HCT116 (cell line): ENCODE data around the gene RNF111. TPM values are rescaled to one million over a fixed set of nuclear protein-coding genes. Genes with fewer than 3 reads are reported as not detected.

Experiments used
- ATAC-seq: fragments of 200-7000 bp; cut with Tn5 transposase; 2 replicates; pipeline ENCODE4 v1.9.1; 2020; ENCODE audit warnings: mild to moderate bottlenecking, moderate library complexity
- BruUV-seq: library from RNA; stranded (reverse); fragments of 400-500 nt; replicated peaks from 2 replicates; lab custom pipeline; 2021; lab: Mats Ljungman, UMichigan
- CTCF ChIA-PET: fragments of 300-600 bp; sonication (Branson Sonifier 250); formaldehyde crosslinking; loops from one replicate; lab custom pipeline; 2021; ENCODE audit warnings: antibody characterized with exemption; lab: Charles Lee
- POLR2A ChIA-PET: fragments of 300-600, 350-600 bp; sonication (Branson Sonifier 250); formaldehyde crosslinking; loops from one replicate; lab custom pipeline; 2021; ENCODE audit warnings: antibody characterized with exemption; lab: Charles Lee
- RAD21 ChIA-PET, 2 experiments: fragments of 300-600 bp; sonication (Branson Sonifier 250); formaldehyde crosslinking; loops; one replicate each; lab custom pipeline; 2023; ENCODE audit warnings: low total read pairs in 2 of 2; ENCODE audit not compliant: uncharacterized antibody in 2 of 2, unreplicated experiment in 2 of 2, low non-redundant PET in 1 of 2; lab: Charles Lee
- DNase-seq: peaks from one replicate; pipeline ENCODE4 v3.0.0-alpha.2; 2010; ENCODE audit warnings: low read depth, low spot score
- H2AFZ ChIP-seq: fragments of 200-600 bp; shearing (Covaris generic), sonication (generic); 2 replicates; pipeline ENCODE4 v1.6.1; 2017; ENCODE audit warnings: low read depth, mixed run types, mixed read lengths, antibody characterized with exemption, low read length; ENCODE audit not compliant: poor library complexity, severe bottlenecking
- H3K27ac ChIP-seq: 2 replicates; pipeline ENCODE4 v1.5.1; 2012; ENCODE audit warnings: low read depth, low read length
- H3K27me3 ChIP-seq: fragments of 200-600 bp; sonication (generic); 2 replicates; pipeline ENCODE4 v1.6.1; 2016; ENCODE audit warnings: mixed run types, low read length, mixed read lengths; ENCODE audit not compliant: insufficient read depth
- H3K36me3 ChIP-seq, 2 experiments: fragments of 200-500 bp in 1 of 2; fragments of 200-600 bp in 1 of 2; sonication (Bioruptor generic) in 1 of 2; sonication (generic) in 1 of 2; 2 replicates each; pipeline versions ENCODE4 v1.5.1 to v1.6.1; 2014 to 2016; ENCODE audit warnings: low read length in 2 of 2, inconsistent platforms in 1 of 2, mixed read lengths in 1 of 2, mixed run types in 1 of 2; ENCODE audit not compliant: insufficient read depth in 2 of 2, control insufficient read depth in 1 of 2
- H3K4me1 ChIP-seq, 2 experiments: fragments of 200-600 bp in 1 of 2; sonication (generic) in 1 of 2; 2 replicates each; pipeline versions ENCODE4 v1.5.1 to v1.6.1; 2012 to 2017; ENCODE audit warnings: low read length in 2 of 2, inconsistent platforms in 1 of 2, mild to moderate bottlenecking in 1 of 2, mixed read lengths in 1 of 2, mixed run types in 1 of 2, moderate library complexity in 1 of 2; ENCODE audit not compliant: insufficient read depth in 2 of 2, control insufficient read depth in 1 of 2
- H3K4me2 ChIP-seq: fragments of 200-600 bp; sonication (generic); 2 replicates; pipeline ENCODE4 v1.6.1; 2017; ENCODE audit warnings: mixed run types, low read length, mixed read lengths
- H3K4me3 ChIP-seq, 2 experiments: fragments of 200-600 bp in 1 of 2; sonication (generic) in 1 of 2; replicated peaks in 1 of 2; 2 replicates each; pipeline ENCODE4 v1.5.1; 2011 to 2016; ENCODE audit warnings: low read length in 2 of 2, control low read depth in 1 of 2, low read depth in 1 of 2, mild to moderate bottlenecking in 1 of 2, mixed read lengths in 1 of 2, mixed run types in 1 of 2
- H3K79me2 ChIP-seq: fragments of 200-600 bp; sonication (generic); 2 replicates; pipeline ENCODE4 v1.6.1; 2017; ENCODE audit warnings: mild to moderate bottlenecking, mixed run types, low read length, moderate library complexity, mixed read lengths; ENCODE audit not compliant: insufficient read depth
- H3K9ac ChIP-seq: fragments of 200-600 bp; sonication (generic); 2 replicates; pipeline ENCODE4 v1.6.1; 2016; ENCODE audit warnings: low read length, mixed read lengths
- H3K9me2 ChIP-seq: fragments of 200-600 bp; sonication (generic), shearing (Covaris generic); 2 replicates; pipeline ENCODE4 v1.6.1; 2017; ENCODE audit warnings: mixed run types, mild to moderate bottlenecking, moderate library complexity; ENCODE audit not compliant: insufficient read depth
- H3K9me3 ChIP-seq, 2 experiments: fragments of 200-500 bp in 1 of 2; fragments of 200-600 bp in 1 of 2; sonication (Bioruptor generic) in 1 of 2; sonication (generic) in 1 of 2; 2 replicates each; pipeline ENCODE4 v1.6.1; 2014 to 2017; ENCODE audit warnings: low read length in 2 of 2, mixed read lengths in 2 of 2, inconsistent platforms in 1 of 2, low read depth in 1 of 2, mild to moderate bottlenecking in 1 of 2, mixed run types in 1 of 2, moderate library complexity in 1 of 2; ENCODE audit not compliant: control insufficient read depth in 1 of 2, insufficient read depth in 1 of 2
- H4K20me1 ChIP-seq: fragments of 200-600 bp; sonication (generic), shearing (Covaris generic); 2 replicates; pipeline ENCODE4 v1.6.1; 2017; ENCODE audit warnings: mixed run types, mild to moderate bottlenecking, moderate library complexity; ENCODE audit not compliant: insufficient read depth
- ATF3 ChIP-seq: IDR thresholded peaks from 2 replicates; pipeline ENCODE4 v1.6.1; 2012
- CBX3 ChIP-seq: IDR thresholded peaks from 2 replicates; pipeline ENCODE4 v1.6.1; 2012; ENCODE audit warnings: low read depth
- CTCF ChIP-seq, 3 experiments: fragments of 200-600 bp in 1 of 3; sonication (generic) in 1 of 3; IDR thresholded peaks in 2 of 3; conservative IDR thresholded peaks in 1 of 3; 2 replicates each; pipeline ENCODE4 v1.5.1; 2012 to 2017; ENCODE audit warnings: low read depth in 2 of 3, low read length in 2 of 3, antibody characterized with exemption in 1 of 3, borderline replicate concordance in 1 of 3, control low read depth in 1 of 3, mild to moderate bottlenecking in 1 of 3, mixed read lengths in 1 of 3, mixed run types in 1 of 3, moderate library complexity in 1 of 3; ENCODE audit not compliant: insufficient read depth in 1 of 3
- EGR1 ChIP-seq: IDR thresholded peaks from 2 replicates; pipeline ENCODE4 v1.6.1; 2012; ENCODE audit warnings: low read depth
- ELF1 ChIP-seq: IDR thresholded peaks from 2 replicates; pipeline ENCODE4 v1.6.1; 2012; ENCODE audit warnings: low read depth, borderline replicate concordance
- EZH2 ChIP-seq: fragments of 200-600 bp; sonication (generic); IDR thresholded peaks from 2 replicates; pipeline ENCODE4 v1.6.1; 2017; ENCODE audit warnings: antibody characterized with exemption, mixed run types
- JUND ChIP-seq: IDR thresholded peaks from 2 replicates; pipeline ENCODE4 v1.6.1; 2012
- POLR2A ChIP-seq: IDR thresholded peaks from 2 replicates; pipeline ENCODE4 v1.7.0; 2011; ENCODE audit warnings: borderline replicate concordance; ENCODE audit not compliant: insufficient read depth, insufficient read length; ENCODE audit errors: extremely low read depth
- POLR2AphosphoS5 ChIP-seq: IDR thresholded peaks from 2 replicates; pipeline ENCODE4 v1.6.1; 2011; ENCODE audit warnings: mild to moderate bottlenecking, low read depth, low read length, moderate library complexity
- SIN3A ChIP-seq: IDR thresholded peaks from 2 replicates; pipeline ENCODE4 v1.6.1; 2012; ENCODE audit warnings: low read depth
- SP1 ChIP-seq: IDR thresholded peaks from 2 replicates; pipeline ENCODE4 v1.6.1; 2012; ENCODE audit warnings: low read depth
- SRF ChIP-seq: IDR thresholded peaks from 2 replicates; pipeline ENCODE4 v1.6.1; 2012; ENCODE audit warnings: low read depth
- YY1 ChIP-seq: IDR thresholded peaks from 2 replicates; pipeline ENCODE4 v1.6.1; 2011; ENCODE audit warnings: low read length, low read depth, moderate library complexity, mild to moderate bottlenecking; ENCODE audit not compliant: insufficient replicate concordance; ENCODE audit errors: extremely low read depth
- ZBTB33 ChIP-seq: IDR thresholded peaks from 2 replicates; pipeline ENCODE4 v1.6.1; 2011; ENCODE audit warnings: mild to moderate bottlenecking, low read length, moderate library complexity; ENCODE audit not compliant: insufficient replicate concordance; ENCODE audit errors: extremely low read depth
- ZNF274 ChIP-seq: fragments of 200-500 bp; sonication (Bioruptor generic); IDR thresholded peaks from 2 replicates; pipeline ENCODE4 v1.6.1; 2014; ENCODE audit warnings: mild to moderate bottlenecking, low read depth, low read length, inconsistent platforms
- intact Hi-C: fragments of 100-400 bp; cut with micrococcal nuclease; formaldehyde crosslinking; loops from 2 replicates; pipeline ENCODE4 v1.10.0; 2022
- total RNA-seq: library from RNA; stranded (reverse); gene quantifications from one replicate; pipeline ENCODE4 v1.2.1, GENCODE V29; 2021; ENCODE audit not compliant: unreplicated experiment

RNF111 gene
- total RNA-seq, 1 experiment from 2014 or later: 31.5 TPM

- Histone ChIP-seq H3K36me3 (peaks cover 10 to 16% of the 10 kb centered on the region in 2 experiments; a peak in 3 of 4 replicates), H3K27ac (no peak overlapping the region), H3K9ac (no peak overlapping the region), H4K20me1 (no peaks in the 10 kb centered on the region), H3K4me1 (peaks cover 0 to 6% of the 10 kb centered on the region in 2 experiments; a peak in 1 of 4 replicates), H3K27me3 (no peaks in the 10 kb centered on the region), H3K9me2 (no peaks in the 10 kb centered on the region), H3K79me2 (no peaks in the 10 kb centered on the region), H2AFZ (no peak overlapping the region), H3K4me2 (no peak overlapping the region), H3K4me3 (no peak overlapping the region), H3K9me3 (no peaks in the 10 kb centered on the region)
- no peak for DNase-seq
- no TSS peak for BruUV-seq
- POLR2A ChIA-PET: no interaction called here
- CTCF ChIA-PET: no interaction called here
- intact Hi-C loops: no loop called here
- RAD21 ChIA-PET: no interaction called here
- no peak for ATAC-seq
- TF ChIP-seq ATF3: no peak
- TF ChIP-seq CBX3: no peak
- TF ChIP-seq ZNF274: no peak
- TF ChIP-seq JUND: no peak
- TF ChIP-seq CTCF (IDR thresholded peaks at IDR 0.05 in 2 of 3, conservative IDR thresholded peaks at IDR 0.05 in 1 of 3; ENCODE audit: borderline replicate concordance in 1 of 3, insufficient read depth in 1 of 3, low read depth in 2 of 3, low read length in 2 of 3): no peak
- no peak for TF ChIP-seq YY1
- TF ChIP-seq ZBTB33: no peak
- TF ChIP-seq POLR2AphosphoS5: no peak
- no peak for TF ChIP-seq SRF
- no peak for TF ChIP-seq SIN3A
- TF ChIP-seq POLR2A: no peak
- TF ChIP-seq EGR1: no peak
- no peak for TF ChIP-seq EZH2
- TF ChIP-seq SP1: no peak
- no peak for TF ChIP-seq ELF1
Measured at GRCh38 chr15:59140422-59141226, 153.2 kb downstream of the RNF111 start.
